Measurements from ENCODE around the gene ODR4. TPM values are rescaled to one million over a fixed set of nuclear protein-coding genes. Genes with fewer than 3 reads are reported as not detected.
A peak's percentile ranks its signal among the peaks of the same experiment; 100 is the strongest.

The ODR4 gene
- 8.2 and 12.2 TPM in 2 replicates for polyA plus RNA-seq (2012; rRNA removed)
- 11.4 and 13.0 TPM in 2 replicates for polyA plus RNA-seq (2012; cell fraction: cytosol; rRNA removed)
- 9.1 and 25.0 TPM in 2 replicates for polyA plus RNA-seq (2012; cell fraction: nucleus; rRNA removed)

DNA sequence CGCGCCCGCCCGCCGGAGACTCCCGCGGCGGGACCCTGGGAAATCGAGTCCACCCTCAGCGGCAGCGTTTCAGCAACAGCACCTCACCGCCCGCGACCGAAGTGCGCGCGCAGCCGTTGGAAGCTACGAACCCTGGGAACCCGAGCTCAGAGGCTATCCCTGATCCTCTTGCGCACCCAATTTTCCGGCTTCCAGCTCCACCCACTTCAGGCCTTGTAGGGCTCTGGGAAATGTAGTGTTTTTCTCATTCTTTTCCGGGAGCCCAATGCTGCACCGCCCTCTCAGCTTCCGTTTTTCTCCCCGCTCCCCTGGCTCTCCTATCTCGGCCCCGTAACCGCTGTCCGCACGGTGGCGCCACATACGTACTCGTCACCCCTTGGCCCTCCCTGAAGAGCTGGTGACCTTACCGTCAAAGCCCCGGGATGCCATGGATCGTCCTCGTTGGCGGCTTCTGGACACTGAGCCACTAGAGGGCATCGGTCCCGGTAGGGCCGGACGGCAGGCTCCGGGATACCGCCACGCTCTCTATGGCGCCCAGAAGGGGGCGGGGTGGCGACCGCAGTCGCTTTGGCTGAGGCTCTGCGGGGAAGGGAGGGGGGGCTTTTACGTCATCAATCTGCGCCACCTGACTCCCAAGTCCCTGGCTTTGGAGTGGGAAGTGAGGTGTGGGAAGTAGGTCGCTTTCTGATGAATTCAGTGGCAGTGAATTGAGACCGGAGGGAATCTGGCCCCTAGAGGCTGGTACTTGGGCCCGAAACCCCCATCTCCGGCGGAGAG, at the start of gene ODR4, which contains the start of gene TPR:
ODR4 (plus strand) TSS at position 687 of the 777 bp plus-strand sequence. CDS start 3,948 bp downstream, outside the sequence.
TPR (minus strand) TSS at position 102 of the 777 bp plus-strand sequence. CDS start 225 bp downstream, outside the sequence.
- Histone ChIP-seq H3K27ac (ENCODE audit: low read depth in 2 of 2, low read length in 1 of 2) (peak within 1 kb of the TSS; percentile 98), H3K4me3 (ENCODE audit: low read depth in 2 of 2, low read length in 1 of 2) (peak within 1 kb of the TSS; percentile 90 to 100), H3K4me2 (peak within 1 kb of the TSS; percentile 84), H3K36me3 (replicated peaks in 1 of 2; ENCODE audit: control insufficient read depth in 1 of 2, insufficient read depth in 2 of 2, low read length in 1 of 2) (peaks cover 45 to 49% of the 10 kb centered on the region in 2 experiments), H3K4me1 (ENCODE audit: control insufficient read depth in 1 of 2, insufficient read depth in 2 of 2, low read depth in 1 of 2, low read length in 1 of 2) (peaks cover 14 to 23% of the 10 kb centered on the region in 2 experiments; a peak in 3 of 4 replicates), H3K9me3 (no peaks in the 10 kb centered on the region), H3F3A (replicated peaks; ENCODE audit: insufficient read depth) (no peaks in the 10 kb centered on the region), H4K20me1 (ENCODE audit: insufficient read depth) (peaks cover 16% of the 10 kb centered on the region), H3K79me2 (ENCODE audit: insufficient read depth) (peaks cover 93% of the 10 kb centered on the region), H2AFZ (ENCODE audit: low read depth) (peak within 1 kb of the TSS; percentile 75), H3K9ac (peak within 1 kb of the TSS; percentile 93), H3K27me3 (ENCODE audit: insufficient read depth) (no peaks in the 10 kb centered on the region), H3K9me2 (no peaks in the 10 kb centered on the region)
- WGBS (ENCODE audit: low lambda C conversion rate), result under 1% methylated on average over 56 of the region's 60 CpGs
- TF ChIP-seq, protein P1, sequence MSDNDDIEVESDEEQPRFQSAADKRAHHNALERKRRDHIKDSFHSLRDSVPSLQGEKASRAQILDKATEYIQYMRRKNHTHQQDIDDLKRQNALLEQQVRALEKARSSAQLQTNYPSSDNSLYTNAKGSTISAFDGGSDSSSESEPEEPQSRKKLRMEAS (IDR thresholded peaks at IDR 0.05; ENCODE audit: low read depth), result peak; percentile 70; the same call in 1 of the 2 replicates
- TF ChIP-seq TCF12 (IDR thresholded peaks at IDR 0.05) (peak; percentile 29; the same call in 1 of the 2 replicates), EP300 (IDR thresholded peaks at IDR 0.05; ENCODE audit: borderline replicate concordance in 1 of 2, low read depth in 1 of 2, low read length in 1 of 2) (no peak; a peak in 1 of 4 replicates), RCOR1 (IDR thresholded peaks at IDR 0.05; ENCODE audit: low read length) (no peak), GATA2 (CRISPR knock-in tag; IDR thresholded peaks at IDR 0.05) (peak; percentile 27; the same call in 1 of the 2 replicates), SMC3 (IDR thresholded peaks at IDR 0.05; ENCODE audit: low read depth, low read length) (peak; percentile 27), EZH2phosphoT487 (IDR thresholded peaks at IDR 0.05; ENCODE audit: borderline replicate concordance, low read depth) (no peak), POLR2AphosphoS5 (IDR thresholded peaks at IDR 0.05; ENCODE audit: low read depth, low read length) (peak; percentile 89), GABPA (IDR thresholded peaks at IDR 0.05; ENCODE audit: low read depth) (peak; percentile 81), CHD2 (IDR thresholded peaks at IDR 0.05; ENCODE audit: low read length, partially characterized antibody) (peak; percentile 81), RFX5 (IDR thresholded peaks at IDR 0.05; ENCODE audit: low read length) (no peak), ELF1 (IDR thresholded peaks at IDR 0.05) (peak; percentile 95), SIN3A (IDR thresholded peaks at IDR 0.05; ENCODE audit: borderline replicate concordance, low read depth, low read length) (peak; percentile 11; the same call in 1 of the 2 replicates), NRF1 (IDR thresholded peaks at IDR 0.05; ENCODE audit: low read depth, low read length) (peak; percentile 93), FOXM1 (IDR thresholded peaks at IDR 0.05; ENCODE audit: low read depth) (no peak), NFIC (IDR thresholded peaks at IDR 0.05; ENCODE audit: borderline replicate concordance) (peak; percentile 54; the same call in 1 of the 2 replicates), YY1 (IDR thresholded peaks at IDR 0.05; ENCODE audit: low read depth) (peak; percentile 84), TAF1 (IDR thresholded peaks at IDR 0.05; ENCODE audit: borderline replicate concordance, low read depth, low read length) (peak; percentile 69), RAD21 (IDR thresholded peaks at IDR 0.05; ENCODE audit: low read length) (peak; percentile 37; the same call in 1 of the 2 replicates)
- TF ChIP-seq, protein P2, sequence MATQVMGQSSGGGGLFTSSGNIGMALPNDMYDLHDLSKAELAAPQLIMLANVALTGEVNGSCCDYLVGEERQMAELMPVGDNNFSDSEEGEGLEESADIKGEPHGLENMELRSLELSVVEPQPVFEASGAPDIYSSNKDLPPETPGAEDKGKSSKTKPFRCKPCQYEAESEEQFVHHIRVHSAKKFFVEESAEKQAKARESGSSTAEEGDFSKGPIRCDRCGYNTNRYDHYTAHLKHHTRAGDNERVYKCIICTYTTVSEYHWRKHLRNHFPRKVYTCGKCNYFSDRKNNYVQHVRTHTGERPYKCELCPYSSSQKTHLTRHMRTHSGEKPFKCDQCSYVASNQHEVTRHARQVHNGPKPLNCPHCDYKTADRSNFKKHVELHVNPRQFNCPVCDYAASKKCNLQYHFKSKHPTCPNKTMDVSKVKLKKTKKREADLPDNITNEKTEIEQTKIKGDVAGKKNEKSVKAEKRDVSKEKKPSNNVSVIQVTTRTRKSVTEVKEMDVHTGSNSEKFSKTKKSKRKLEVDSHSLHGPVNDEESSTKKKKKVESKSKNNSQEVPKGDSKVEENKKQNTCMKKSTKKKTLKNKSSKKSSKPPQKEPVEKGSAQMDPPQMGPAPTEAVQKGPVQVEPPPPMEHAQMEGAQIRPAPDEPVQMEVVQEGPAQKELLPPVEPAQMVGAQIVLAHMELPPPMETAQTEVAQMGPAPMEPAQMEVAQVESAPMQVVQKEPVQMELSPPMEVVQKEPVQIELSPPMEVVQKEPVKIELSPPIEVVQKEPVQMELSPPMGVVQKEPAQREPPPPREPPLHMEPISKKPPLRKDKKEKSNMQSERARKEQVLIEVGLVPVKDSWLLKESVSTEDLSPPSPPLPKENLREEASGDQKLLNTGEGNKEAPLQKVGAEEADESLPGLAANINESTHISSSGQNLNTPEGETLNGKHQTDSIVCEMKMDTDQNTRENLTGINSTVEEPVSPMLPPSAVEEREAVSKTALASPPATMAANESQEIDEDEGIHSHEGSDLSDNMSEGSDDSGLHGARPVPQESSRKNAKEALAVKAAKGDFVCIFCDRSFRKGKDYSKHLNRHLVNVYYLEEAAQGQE (IDR thresholded peaks at IDR 0.05; ENCODE audit: low read depth, low read length), result 0 out of 2 replicates have a peak, but pooled peaks have one; percentile 4
- TF ChIP-seq, protein P3, sequence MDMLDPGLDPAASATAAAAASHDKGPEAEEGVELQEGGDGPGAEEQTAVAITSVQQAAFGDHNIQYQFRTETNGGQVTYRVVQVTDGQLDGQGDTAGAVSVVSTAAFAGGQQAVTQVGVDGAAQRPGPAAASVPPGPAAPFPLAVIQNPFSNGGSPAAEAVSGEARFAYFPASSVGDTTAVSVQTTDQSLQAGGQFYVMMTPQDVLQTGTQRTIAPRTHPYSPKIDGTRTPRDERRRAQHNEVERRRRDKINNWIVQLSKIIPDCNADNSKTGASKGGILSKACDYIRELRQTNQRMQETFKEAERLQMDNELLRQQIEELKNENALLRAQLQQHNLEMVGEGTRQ (IDR thresholded peaks at IDR 0.05; ENCODE audit: borderline replicate concordance, low read depth, low read length), result 0 out of 2 replicates have a peak, but pooled peaks have one; percentile 5
- TF ChIP-seq, protein P4, sequence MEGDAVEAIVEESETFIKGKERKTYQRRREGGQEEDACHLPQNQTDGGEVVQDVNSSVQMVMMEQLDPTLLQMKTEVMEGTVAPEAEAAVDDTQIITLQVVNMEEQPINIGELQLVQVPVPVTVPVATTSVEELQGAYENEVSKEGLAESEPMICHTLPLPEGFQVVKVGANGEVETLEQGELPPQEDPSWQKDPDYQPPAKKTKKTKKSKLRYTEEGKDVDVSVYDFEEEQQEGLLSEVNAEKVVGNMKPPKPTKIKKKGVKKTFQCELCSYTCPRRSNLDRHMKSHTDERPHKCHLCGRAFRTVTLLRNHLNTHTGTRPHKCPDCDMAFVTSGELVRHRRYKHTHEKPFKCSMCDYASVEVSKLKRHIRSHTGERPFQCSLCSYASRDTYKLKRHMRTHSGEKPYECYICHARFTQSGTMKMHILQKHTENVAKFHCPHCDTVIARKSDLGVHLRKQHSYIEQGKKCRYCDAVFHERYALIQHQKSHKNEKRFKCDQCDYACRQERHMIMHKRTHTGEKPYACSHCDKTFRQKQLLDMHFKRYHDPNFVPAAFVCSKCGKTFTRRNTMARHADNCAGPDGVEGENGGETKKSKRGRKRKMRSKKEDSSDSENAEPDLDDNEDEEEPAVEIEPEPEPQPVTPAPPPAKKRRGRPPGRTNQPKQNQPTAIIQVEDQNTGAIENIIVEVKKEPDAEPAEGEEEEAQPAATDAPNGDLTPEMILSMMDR (IDR thresholded peaks at IDR 0.05), result peak; percentile 99
- TF ChIP-seq, protein P5, sequence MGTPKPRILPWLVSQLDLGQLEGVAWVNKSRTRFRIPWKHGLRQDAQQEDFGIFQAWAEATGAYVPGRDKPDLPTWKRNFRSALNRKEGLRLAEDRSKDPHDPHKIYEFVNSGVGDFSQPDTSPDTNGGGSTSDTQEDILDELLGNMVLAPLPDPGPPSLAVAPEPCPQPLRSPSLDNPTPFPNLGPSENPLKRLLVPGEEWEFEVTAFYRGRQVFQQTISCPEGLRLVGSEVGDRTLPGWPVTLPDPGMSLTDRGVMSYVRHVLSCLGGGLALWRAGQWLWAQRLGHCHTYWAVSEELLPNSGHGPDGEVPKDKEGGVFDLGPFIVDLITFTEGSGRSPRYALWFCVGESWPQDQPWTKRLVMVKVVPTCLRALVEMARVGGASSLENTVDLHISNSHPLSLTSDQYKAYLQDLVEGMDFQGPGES (IDR thresholded peaks at IDR 0.05; ENCODE audit: low read depth, low read length), result no peak
- ChIA-PET CTCF (interaction anchor here (0.6 to 3.2 kb wide), 30 partner anchors 8 to 613 kb away, joined by 3 to 48 read pairs (median 4); no protein-coding TSS in a partner anchor), POLR2A (interaction anchor here (0.7 to 0.8 kb wide), 4 partner anchors 10 to 47 kb away, joined by 3 to 5 read pairs (median 3); no protein-coding TSS in a partner anchor)
- DNase-seq, result peak; percentile 92

All from SK-N-SH (cell line).